Measurements from ENCODE around the gene NGF. TPM values are rescaled to one million over a fixed set of nuclear protein-coding genes. Genes with fewer than 3 reads are reported as not detected.

NGF gene
- total RNA-seq, 1 donor from 2014 or later, result 2.1 TPM

DNA sequence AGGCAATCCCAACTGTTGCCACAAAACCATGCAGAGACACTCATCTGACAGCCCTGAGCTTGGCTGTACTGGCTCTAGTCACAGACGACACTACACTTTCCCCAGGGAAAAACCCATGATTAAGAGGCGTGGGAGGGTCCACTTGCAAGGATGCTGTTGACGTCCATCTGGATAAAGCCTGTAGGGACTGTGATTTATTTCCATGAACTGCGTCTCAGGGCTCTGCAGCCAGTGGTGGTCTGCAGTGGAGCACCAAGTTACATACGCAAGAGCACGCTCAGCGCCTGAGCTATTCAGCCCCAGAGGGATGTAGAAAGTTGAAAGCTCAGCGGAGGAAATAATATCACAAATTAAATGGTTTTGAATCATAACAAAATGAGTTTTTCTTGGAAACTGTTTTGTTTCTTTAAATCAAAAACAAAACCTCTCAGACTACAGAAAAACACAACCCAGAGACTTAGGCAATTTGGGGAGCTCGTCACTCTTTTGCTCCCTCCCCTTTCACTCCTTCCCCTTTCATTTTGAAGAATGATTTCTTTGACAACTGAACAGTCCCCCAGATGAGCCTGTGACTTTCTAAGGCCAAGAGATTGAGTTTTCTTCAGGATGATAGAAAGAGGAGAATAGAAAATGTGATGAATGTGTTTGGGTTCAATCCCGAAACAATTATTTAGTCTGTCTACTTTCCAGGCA lies 71.2 kb downstream of the NGF start:
- intact Hi-C loops (cut with DNase I), result no loop called here
- TF ChIP-seq CTCF (IDR thresholded peaks at IDR 0.05), result no peak
- H3K27me3 ChIP-seq, result no peaks in the 10 kb centered on the region
- H3K4me1 ChIP-seq, result no peaks in the 10 kb centered on the region
- H3K36me3 ChIP-seq, result no peaks in the 10 kb centered on the region
- no peak for DNase-seq (ENCODE audit: low spot score in 2 of 2)
- no peak overlapping the region for H3K27ac ChIP-seq
- H3K4me3 ChIP-seq, result peak overlapping the region in 1 of 2 donors; percentile 47
- H3K9me3 ChIP-seq, result no peaks in the 10 kb centered on the region

DNA sequence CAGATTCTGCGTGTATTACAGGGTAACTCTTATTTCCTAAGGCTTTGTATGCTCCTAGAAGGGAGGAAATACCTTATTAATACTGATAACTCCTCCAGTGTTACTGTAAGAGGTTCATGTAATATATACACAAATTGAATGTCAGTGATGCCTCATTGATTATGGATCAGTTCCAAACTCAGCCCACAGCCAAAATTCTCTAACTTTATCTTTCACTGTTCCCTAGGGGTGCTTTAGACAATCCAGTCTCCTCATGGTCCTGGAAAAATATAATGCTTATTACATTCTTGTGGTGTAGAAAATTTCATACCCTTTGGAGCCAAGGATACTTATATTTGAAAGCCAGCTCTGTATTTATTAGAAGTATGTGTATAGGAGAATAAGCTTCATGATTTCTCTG lies 73.0 kb downstream of the NGF start:
- intact Hi-C loops (cut with DNase I), result no loop called here
- no peak overlapping the region for H3K27ac ChIP-seq
- no peak overlapping the region for H3K4me3 ChIP-seq
- H3K9me3 ChIP-seq, result no peaks in the 10 kb centered on the region
- H3K4me1 ChIP-seq, result no peaks in the 10 kb centered on the region
- H3K36me3 ChIP-seq, result no peaks in the 10 kb centered on the region
- no peak for TF ChIP-seq CTCF (IDR thresholded peaks at IDR 0.05)
- no peaks in the 10 kb centered on the region for H3K27me3 ChIP-seq
- no peak for DNase-seq (ENCODE audit: low spot score in 2 of 2)

GRCh38 chr1:115262886-115263285 lies 75.2 kb downstream of the NGF start:
- Histone ChIP-seq H3K27me3 (no peaks in the 10 kb centered on the region), H3K4me1 (no peaks in the 10 kb centered on the region), H3K4me3 (no peak overlapping the region), H3K27ac (no peak overlapping the region), H3K36me3 (no peaks in the 10 kb centered on the region), H3K9me3 (peaks cover 0 to 10% of the 10 kb centered on the region in 2 donors)
- intact Hi-C loops (cut with DNase I), result no loop called here
- DNase-seq (ENCODE audit: low spot score in 2 of 2), result no peak
- no peak for TF ChIP-seq CTCF (IDR thresholded peaks at IDR 0.05)

- no peak overlapping the region for H3K4me3 ChIP-seq
- no peaks in the 10 kb centered on the region for H3K4me1 ChIP-seq
- intact Hi-C loops (cut with DNase I), result no loop called here
- H3K36me3 ChIP-seq, result no peaks in the 10 kb centered on the region
- no peak overlapping the region for H3K27ac ChIP-seq
- no peak for DNase-seq (ENCODE audit: low spot score in 2 of 2)
- peaks cover 0 to 13% of the 10 kb centered on the region in 2 donors for H3K9me3 ChIP-seq
- no peak for TF ChIP-seq CTCF (IDR thresholded peaks at IDR 0.05)
- H3K27me3 ChIP-seq, result no peaks in the 10 kb centered on the region
These were observed 76.6 kb downstream of the NGF start for GRCh38 chr1:115261496-115261895.

GRCh38 chr1:115258302-115258866 lies 79.7 kb downstream of the NGF start:
- Histone ChIP-seq H3K4me3 (no peak overlapping the region), H3K27me3 (no peaks in the 10 kb centered on the region), H3K9me3 (peaks cover 0 to 13% of the 10 kb centered on the region in 2 donors), H3K36me3 (no peaks in the 10 kb centered on the region), H3K27ac (no peak overlapping the region), H3K4me1 (no peaks in the 10 kb centered on the region)
- DNase-seq (ENCODE audit: low spot score in 2 of 2), result peak in 1 of 2 donors; percentile 65
- intact Hi-C loops (cut with DNase I), result no loop called here
- TF ChIP-seq CTCF (IDR thresholded peaks at IDR 0.05), result no peak

Measured in ascending aorta (tissue), 2 donors.